Astrocyte of the spinal cord (primary cell): ENCODE measurements around the gene PFN3.
A peak's percentile ranks its signal among the peaks of the same experiment; 100 is the strongest.

Source experiments
- DNase-seq: peaks from one replicate; pipeline ENCODE4 v3.0.0; 2011; ENCODE audit warnings: low read depth, low spot score
- H3K4me3 ChIP-seq: 2 replicates; pipeline ENCODE4 v1.5.1; 2011; ENCODE audit warnings: low read depth, mild to moderate bottlenecking, low read length, moderate library complexity
- CTCF ChIP-seq: IDR thresholded peaks from 2 replicates; pipeline ENCODE4 v1.5.1; 2012; ENCODE audit warnings: low read depth, mild to moderate bottlenecking, low read length, inconsistent platforms
- in situ Hi-C: cut with HindIII; loops from 2 replicates; pipeline ENCODE4 v1.10.0; 2017; ENCODE audit warnings: low sequenced_read_pairs

The PFN3 gene

DNA sequence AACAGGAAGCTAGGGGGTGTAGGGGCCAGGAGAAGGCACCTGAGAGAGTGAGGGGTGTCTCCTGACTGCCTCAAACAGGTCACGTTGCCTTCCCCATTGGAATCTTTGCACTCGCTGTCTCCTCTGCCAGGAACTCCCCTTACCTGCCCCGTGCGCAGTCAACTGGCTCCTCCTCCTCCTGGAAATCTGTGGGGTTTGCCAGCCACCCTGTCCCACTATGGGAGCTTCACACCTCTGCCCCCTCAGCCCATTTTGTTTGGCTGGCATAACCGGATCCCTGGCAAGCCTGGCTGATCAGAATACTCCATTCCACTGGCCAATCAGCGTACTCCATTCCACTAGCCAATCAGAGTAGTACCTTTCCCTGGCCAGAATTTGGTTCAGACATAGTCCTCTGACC lies 26.7 kb downstream of the PFN3 start:
- no peak overlapping the region for H3K4me3 ChIP-seq
- no peak for DNase-seq
- no peak for TF ChIP-seq CTCF
- in situ Hi-C loops, result no loop called here

DNA sequence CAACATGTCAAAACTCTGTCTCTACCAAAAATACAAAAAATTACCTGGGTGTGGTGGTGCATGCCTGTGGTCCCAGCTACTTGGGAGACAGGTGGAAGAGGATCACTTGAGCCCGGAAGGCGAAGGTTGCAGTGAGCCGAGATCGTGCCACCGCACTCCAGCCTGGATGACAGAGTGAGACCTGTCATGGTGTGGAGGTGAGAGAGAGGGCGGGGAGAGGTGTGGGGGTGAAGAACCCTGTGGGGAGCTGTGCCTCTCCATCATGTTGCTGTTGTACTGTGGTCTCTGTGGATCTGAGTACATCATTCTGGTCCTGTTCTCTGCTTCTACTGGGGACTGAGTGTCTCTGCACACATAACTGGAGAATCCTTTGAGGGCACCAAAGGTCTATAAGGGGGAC lies 27.6 kb downstream of the PFN3 start:
- no peak overlapping the region for H3K4me3 ChIP-seq
- in situ Hi-C loops, result no loop called here
- no peak for DNase-seq
- no peak for TF ChIP-seq CTCF

DNA sequence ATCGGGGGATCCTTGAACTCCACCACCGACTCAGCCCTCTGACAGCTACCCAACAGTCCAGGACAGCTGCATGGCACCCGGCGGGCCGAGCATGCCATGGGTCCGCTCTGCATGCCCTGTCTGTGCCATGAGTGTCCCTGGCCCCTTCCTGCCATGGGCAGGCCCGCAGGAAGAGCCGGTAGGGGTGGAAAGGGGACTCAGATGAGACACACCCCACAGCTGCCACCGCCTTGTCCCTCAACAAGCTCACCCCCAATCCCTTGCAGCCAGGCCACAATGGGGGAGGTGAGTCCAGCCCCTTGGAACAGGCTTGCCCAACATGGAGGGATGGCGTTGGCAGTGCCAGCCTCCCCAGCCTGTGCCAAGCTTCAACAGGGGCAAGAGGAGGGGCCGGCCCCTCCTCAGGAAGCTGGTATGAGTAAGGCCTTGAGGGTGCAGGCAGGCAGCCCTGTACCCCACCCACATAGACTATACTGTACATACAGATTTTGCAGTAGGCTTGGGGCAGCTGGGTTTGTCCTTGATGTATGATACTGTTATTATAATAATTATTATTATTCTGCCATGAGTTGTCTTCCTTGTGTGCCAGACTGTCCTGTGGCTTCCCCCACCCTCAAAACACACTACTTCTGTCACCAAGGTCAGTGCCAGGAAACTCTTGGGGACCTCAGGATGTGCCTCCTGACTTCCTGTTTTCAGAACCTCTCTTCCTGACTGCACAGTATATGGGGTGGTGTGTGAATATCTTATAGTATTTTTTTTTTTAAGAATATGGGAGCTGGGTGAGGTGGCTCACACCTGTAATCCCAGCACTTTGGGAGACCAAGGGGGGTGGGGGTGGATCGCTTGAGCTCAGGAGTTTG lies 28.2 kb downstream of the PFN3 start:
- H3K4me3 ChIP-seq, result no peak overlapping the region
- no peak for TF ChIP-seq CTCF
- in situ Hi-C loops, result no loop called here
- no peak for DNase-seq

GRCh38 chr5:177371120-177372033 lies 29.1 kb downstream of the PFN3 start:
- in situ Hi-C loops, result no loop called here
- TF ChIP-seq CTCF, result no peak
- H3K4me3 ChIP-seq, result peak overlapping the region; percentile 48
- no peak for DNase-seq

DNA sequence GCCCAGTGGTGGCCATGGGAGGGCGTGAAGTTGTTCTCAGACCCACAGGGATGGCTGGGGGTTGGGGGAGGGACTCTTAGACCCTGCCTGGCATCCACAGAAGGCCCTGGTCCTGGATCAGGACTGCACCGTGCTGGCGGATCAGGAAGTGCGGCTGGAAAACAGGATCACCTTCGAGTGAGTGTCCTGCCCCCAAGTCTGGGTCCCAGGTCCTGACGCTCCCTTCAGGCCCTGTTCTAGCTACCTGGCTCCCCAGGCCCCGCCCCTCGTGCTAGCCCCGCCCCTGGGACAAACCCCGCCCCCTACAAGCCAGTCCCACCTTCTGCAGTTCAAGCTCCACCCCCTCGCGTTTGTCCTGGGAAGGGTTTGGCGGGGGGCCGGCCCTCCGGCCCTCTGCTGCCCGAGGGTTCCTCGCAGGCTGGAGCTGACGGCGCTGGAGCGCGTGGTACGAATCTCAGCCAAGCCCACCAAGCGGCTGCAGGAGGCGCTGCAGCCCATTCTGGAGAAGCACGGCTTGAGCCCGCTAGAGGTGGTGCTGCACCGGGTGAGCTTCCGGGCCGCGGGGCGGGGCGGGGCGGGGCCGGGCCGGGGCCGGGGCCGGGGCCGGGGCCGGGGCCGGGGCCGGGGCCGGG lies 29.9 kb downstream of the PFN3 start:
- in situ Hi-C loops, result no loop called here
- TF ChIP-seq CTCF, result peak; percentile 59
- H3K4me3 ChIP-seq, result peak overlapping the region; percentile 48
- DNase-seq, result peak; percentile 87
